Muscle layer of duodenum (tissue), 2 donors: ENCODE measurements around the gene PCDH12.

Source experiments
- H3K27ac ChIP-seq: one replicate; pipeline ENCODE4 v1.7.0; 2013; ENCODE audit warnings: mild to moderate bottlenecking, low read length
- H3K27me3 ChIP-seq: one replicate; pipeline ENCODE4 v1.7.0; 2013; ENCODE audit warnings: low read depth, mild to moderate bottlenecking, control low read depth, low read length
- H3K36me3 ChIP-seq, 2 donors: one replicate each; pipeline ENCODE4 v1.7.0; 2013; ENCODE audit warnings: low read length in 2 of 2, control low read depth in 1 of 2, mild to moderate bottlenecking in 1 of 2; ENCODE audit not compliant: insufficient read depth in 2 of 2, control insufficient read depth in 1 of 2
- H3K4me1 ChIP-seq, 2 donors: one replicate each; pipeline ENCODE4 v1.7.0; 2013; ENCODE audit warnings: low read length in 2 of 2, mild to moderate bottlenecking in 2 of 2, control low read depth in 1 of 2, moderate library complexity in 1 of 2; ENCODE audit not compliant: insufficient read depth in 2 of 2, control insufficient read depth in 1 of 2
- H3K4me3 ChIP-seq, 2 donors: one replicate each; pipeline ENCODE4 v1.7.0; 2013; ENCODE audit warnings: low read length in 2 of 2, low read depth in 1 of 2, mild to moderate bottlenecking in 1 of 2
- H3K9me3 ChIP-seq, 2 donors: one replicate each; pipeline ENCODE4 v1.7.0; 2013; ENCODE audit warnings: low read length in 2 of 2, control low read depth in 1 of 2, mild to moderate bottlenecking in 1 of 2; ENCODE audit not compliant: control insufficient read depth in 1 of 2
- donor health status: healthy.

The PCDH12 gene

DNA sequence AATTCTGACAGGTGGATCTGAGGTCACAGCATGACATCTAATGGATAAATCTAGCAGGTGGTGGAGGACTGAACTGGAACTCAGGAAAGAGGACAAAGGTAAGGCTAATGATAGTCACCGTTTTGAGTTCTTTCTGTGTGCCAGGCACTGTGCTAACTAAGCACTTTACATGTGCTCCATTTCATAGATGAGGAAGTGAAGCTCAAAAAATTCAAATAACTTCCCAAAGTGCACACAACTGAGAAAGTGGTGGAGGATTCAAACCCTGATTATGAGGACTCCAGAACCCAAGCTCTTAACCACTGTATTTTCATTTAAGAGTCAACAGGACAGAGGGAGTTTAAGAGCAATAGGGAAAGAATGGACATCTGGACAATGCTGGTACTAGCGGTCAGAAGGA lies 41.5 kb downstream of the PCDH12 start:
- Histone ChIP-seq H3K27ac (no peak overlapping the region), H3K27me3 (no peaks in the 10 kb centered on the region), H3K4me1 (peaks cover 0 to 7% of the 10 kb centered on the region in 2 donors), H3K36me3 (no peaks in the 10 kb centered on the region), H3K4me3 (no peak overlapping the region), H3K9me3 (no peaks in the 10 kb centered on the region)

DNA sequence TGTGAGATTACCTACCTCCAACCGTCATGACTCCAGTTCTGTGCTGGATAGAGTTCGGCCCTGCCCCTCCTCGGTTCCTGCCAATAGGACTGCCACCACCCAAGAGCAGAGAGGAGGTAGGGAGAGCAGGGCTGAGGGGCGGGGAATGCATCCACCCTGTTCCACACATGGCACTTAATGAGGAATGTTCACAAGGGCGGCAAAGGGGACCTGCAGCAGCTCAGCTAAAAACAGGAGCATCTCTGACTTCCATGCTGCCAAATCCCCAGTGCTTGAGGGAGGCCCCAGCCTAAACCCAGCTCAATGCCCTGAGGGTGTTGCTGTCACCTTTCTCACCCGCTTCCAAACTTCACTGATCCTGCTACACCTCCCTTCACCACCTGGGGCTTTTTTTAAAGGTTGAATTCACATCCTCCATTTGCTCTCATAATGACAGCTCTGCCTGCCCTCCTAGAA lies 42.1 kb downstream of the PCDH12 start:
- no peak overlapping the region for H3K4me3 ChIP-seq
- no peaks in the 10 kb centered on the region for H3K36me3 ChIP-seq
- H3K27ac ChIP-seq: no peak overlapping the region
- H3K27me3 ChIP-seq: no peaks in the 10 kb centered on the region
- H3K9me3 ChIP-seq: no peaks in the 10 kb centered on the region
- H3K4me1 ChIP-seq: peaks cover 0 to 7% of the 10 kb centered on the region in 2 donors

GRCh38 chr5:141914797-141915196 lies 43.2 kb downstream of the PCDH12 start:
- no peak overlapping the region for H3K27ac ChIP-seq
- H3K9me3 ChIP-seq: no peaks in the 10 kb centered on the region
- no peak overlapping the region for H3K4me3 ChIP-seq
- peaks cover 0 to 7% of the 10 kb centered on the region in 2 donors for H3K4me1 ChIP-seq
- H3K27me3 ChIP-seq: no peaks in the 10 kb centered on the region
- no peaks in the 10 kb centered on the region for H3K36me3 ChIP-seq

GRCh38 chr5:141914199-141914743 lies 43.7 kb downstream of the PCDH12 start:
- Histone ChIP-seq H3K36me3 (no peaks in the 10 kb centered on the region), H3K4me3 (peak overlapping the region; percentile 42 to 64), H3K9me3 (no peaks in the 10 kb centered on the region), H3K27me3 (no peaks in the 10 kb centered on the region), H3K27ac (no peak overlapping the region), H3K4me1 (peaks cover 0 to 7% of the 10 kb centered on the region in 2 donors)

DNA sequence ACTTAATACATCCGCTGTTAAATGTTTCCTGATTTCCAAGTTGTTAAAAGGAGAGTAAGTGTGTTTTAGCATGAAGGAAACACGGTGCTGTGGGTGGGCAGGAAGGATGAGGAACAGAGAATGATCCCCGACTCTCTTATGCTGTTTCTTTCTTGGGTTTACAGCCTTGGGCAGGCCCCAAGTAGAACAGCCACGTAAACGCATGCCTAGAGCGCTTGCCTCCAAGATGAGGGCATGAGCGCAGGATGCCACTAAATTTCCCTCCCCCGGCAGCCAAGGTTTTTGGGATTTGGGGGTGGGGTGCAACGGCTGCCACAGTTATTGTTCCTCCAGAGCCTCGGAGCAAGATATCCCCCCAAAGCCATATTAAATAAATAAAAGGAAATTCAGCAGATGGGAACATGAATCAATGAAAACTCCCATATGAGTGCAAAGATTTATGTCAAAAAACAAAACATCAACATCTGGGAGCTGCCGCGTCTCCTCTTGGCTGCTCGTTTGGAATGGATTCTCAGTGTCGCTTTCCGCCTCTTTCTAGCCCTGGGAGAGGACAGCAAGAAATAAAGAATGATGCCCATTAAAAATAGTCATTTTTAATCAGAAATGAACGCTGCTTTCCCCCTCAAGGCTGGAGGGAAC lies 44.3 kb downstream of the PCDH12 start:
- peaks cover 0 to 7% of the 10 kb centered on the region in 2 donors for H3K4me1 ChIP-seq
- peak overlapping the region; percentile 42 to 64 for H3K4me3 ChIP-seq
- no peak overlapping the region for H3K27ac ChIP-seq
- H3K27me3 ChIP-seq: no peaks in the 10 kb centered on the region
- no peaks in the 10 kb centered on the region for H3K9me3 ChIP-seq
- H3K36me3 ChIP-seq: no peaks in the 10 kb centered on the region

DNA sequence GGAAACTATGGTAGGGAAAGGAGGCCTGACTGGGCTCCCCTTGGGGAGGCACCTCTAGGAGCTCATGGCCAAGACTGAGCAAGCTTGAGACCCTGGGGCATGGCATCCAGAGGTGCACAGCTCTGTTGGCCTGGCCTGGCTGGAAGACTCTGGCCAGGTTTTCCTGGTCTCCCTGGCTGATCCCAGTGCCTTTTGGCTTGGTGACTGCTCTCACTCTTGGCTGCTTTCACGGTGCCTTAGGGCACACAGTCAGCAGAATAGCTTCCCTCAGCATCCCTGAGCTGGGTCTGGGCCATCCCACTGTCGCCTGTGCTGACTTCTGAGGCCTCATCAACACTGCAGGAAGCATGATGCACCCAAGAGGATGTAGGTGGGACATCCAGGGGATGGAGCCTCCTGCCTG lies 47.7 kb downstream of the PCDH12 start:
- H3K4me1 ChIP-seq: peaks cover 0 to 7% of the 10 kb centered on the region in 2 donors
- H3K27me3 ChIP-seq: no peaks in the 10 kb centered on the region
- H3K9me3 ChIP-seq: no peaks in the 10 kb centered on the region
- no peaks in the 10 kb centered on the region for H3K36me3 ChIP-seq
- no peak overlapping the region for H3K4me3 ChIP-seq
- H3K27ac ChIP-seq: no peak overlapping the region

DNA sequence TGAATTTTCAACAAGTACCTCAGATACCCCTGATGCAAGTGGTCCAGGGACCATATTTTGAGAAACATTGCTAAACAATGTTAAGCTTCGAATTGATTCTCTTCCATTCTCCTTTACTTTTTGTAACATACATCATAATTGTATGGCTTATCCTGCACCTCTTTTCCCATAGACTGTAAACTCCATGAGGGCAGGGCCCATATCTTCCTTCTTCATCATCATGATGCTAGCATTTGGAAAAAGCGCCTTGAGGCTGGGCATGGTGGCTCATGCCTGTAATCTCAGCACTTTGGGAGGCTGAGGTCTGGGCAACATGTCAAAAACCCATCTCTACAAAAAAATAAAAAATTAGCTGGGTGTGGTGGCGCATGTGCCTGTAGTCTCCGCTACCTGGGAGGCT lies 48.8 kb downstream of the PCDH12 start:
- H3K4me3 ChIP-seq: no peak overlapping the region
- no peaks in the 10 kb centered on the region for H3K27me3 ChIP-seq
- no peaks in the 10 kb centered on the region for H3K36me3 ChIP-seq
- H3K27ac ChIP-seq: no peak overlapping the region
- peaks cover 0 to 7% of the 10 kb centered on the region in 2 donors for H3K4me1 ChIP-seq
- no peaks in the 10 kb centered on the region for H3K9me3 ChIP-seq

DNA sequence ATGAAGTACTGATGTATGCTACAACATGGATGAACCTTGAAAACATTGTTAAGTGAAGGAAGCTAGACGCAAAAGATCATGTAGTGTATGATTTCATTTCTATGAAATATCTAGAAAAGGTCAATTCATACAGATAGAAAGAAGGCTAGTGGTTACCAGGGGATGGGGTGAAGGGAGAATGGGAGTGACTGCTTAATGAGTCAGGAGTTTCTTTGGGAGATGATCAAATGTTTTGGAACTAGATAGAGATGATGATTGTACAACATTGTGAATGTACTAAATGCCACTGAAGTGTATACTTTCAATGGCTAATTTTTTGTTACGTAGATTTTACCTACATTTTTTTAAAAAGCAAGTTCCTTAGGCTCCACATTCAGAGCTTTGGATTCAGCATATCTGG lies 49.2 kb downstream of the PCDH12 start:
- no peak overlapping the region for H3K4me3 ChIP-seq
- no peak overlapping the region for H3K27ac ChIP-seq
- H3K4me1 ChIP-seq: peaks cover 0 to 3% of the 10 kb centered on the region in 2 donors
- no peaks in the 10 kb centered on the region for H3K9me3 ChIP-seq
- no peaks in the 10 kb centered on the region for H3K27me3 ChIP-seq
- H3K36me3 ChIP-seq: no peaks in the 10 kb centered on the region

DNA sequence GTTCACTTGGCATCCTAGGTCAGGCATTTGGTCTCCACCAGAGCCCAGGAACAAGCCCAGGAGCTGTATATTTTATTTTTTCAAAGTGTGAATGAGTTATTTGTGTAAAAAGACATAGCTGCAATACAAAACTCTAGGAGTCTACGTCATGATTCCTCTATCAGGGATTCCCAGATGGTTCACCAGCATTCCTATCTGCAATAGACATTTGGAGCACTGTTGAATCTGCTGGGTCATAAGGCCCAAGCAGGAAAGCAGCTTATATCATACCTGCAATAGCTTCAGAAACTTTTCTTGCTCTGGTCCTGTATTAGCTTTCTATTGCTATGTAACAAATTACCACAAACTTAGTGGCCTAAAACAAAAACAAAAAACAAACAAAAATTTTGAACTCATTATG lies 51.0 kb downstream of the PCDH12 start:
- no peaks in the 10 kb centered on the region for H3K9me3 ChIP-seq
- no peak overlapping the region for H3K27ac ChIP-seq
- H3K27me3 ChIP-seq: no peaks in the 10 kb centered on the region

GRCh38 chr5:141906517-141906916 lies 51.5 kb downstream of the PCDH12 start:
- Histone ChIP-seq H3K27ac (no peak overlapping the region), H3K4me1 (no peaks in the 10 kb centered on the region)

More for the DNA sequence above, 51.0 kb downstream of the PCDH12 start:
- no peaks in the 10 kb centered on the region for H3K4me1 ChIP-seq
- H3K36me3 ChIP-seq: no peaks in the 10 kb centered on the region
- H3K4me3 ChIP-seq: no peak overlapping the region

DNA sequence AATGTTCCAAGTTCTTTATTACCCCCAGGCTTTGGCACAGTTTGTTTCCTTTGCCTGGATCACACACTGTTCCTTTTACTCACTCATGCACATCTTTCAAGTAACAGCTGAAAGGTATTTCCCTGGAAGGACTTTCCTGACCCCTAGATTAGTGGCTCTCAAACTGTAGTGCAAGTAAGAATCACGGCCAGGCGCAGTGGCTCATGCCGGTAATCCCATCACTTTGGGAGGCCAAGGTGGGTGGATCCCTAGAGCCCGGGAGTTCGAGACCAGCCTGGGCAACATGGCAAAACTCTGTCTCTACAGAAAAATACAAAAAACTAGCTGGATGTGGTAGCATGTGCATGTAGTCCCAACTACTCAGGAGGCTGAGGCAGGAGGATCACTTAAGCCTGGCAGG lies 53.5 kb downstream of the PCDH12 start:
- no peaks in the 10 kb centered on the region for H3K9me3 ChIP-seq
- no peaks in the 10 kb centered on the region for H3K27me3 ChIP-seq
- no peak overlapping the region for H3K27ac ChIP-seq
- H3K4me3 ChIP-seq: no peak overlapping the region
- no peaks in the 10 kb centered on the region for H3K36me3 ChIP-seq
- no peaks in the 10 kb centered on the region for H3K4me1 ChIP-seq

More at GRCh38 chr5:141906517-141906916, 51.5 kb downstream of the PCDH12 start:
- no peak overlapping the region for H3K4me3 ChIP-seq
- H3K36me3 ChIP-seq: no peaks in the 10 kb centered on the region
- no peaks in the 10 kb centered on the region for H3K9me3 ChIP-seq
- no peaks in the 10 kb centered on the region for H3K27me3 ChIP-seq

- Histone ChIP-seq H3K36me3 (no peaks in the 10 kb centered on the region), H3K27me3 (no peaks in the 10 kb centered on the region), H3K4me1 (no peaks in the 10 kb centered on the region), H3K27ac (no peak overlapping the region), H3K9me3 (no peaks in the 10 kb centered on the region), H3K4me3 (no peak overlapping the region)
Measured at GRCh38 chr5:141903261-141903660, 54.7 kb downstream of the PCDH12 start.
